ENCODE results near the gene MROH2A.

Gene MROH2A

GRCh38 chr2:233773854-233774253, 4.3 kb upstream of the MROH2A start:
- no peak for DNase-seq
- no peaks in the 10 kb centered on the region for H3K4me1 ChIP-seq
- peaks cover 11% of the 10 kb centered on the region for H3K27me3 ChIP-seq
- no peaks in the 10 kb centered on the region for H3K36me3 ChIP-seq
- no peak overlapping the region for H3K4me3 ChIP-seq (ENCODE audit: low read depth, low read length)
- H3K9me3 ChIP-seq, result no peaks in the 10 kb centered on the region
- no peak for TF ChIP-seq CTCF (IDR thresholded peaks at IDR 0.05; ENCODE audit: low read depth, low read length)

DNA sequence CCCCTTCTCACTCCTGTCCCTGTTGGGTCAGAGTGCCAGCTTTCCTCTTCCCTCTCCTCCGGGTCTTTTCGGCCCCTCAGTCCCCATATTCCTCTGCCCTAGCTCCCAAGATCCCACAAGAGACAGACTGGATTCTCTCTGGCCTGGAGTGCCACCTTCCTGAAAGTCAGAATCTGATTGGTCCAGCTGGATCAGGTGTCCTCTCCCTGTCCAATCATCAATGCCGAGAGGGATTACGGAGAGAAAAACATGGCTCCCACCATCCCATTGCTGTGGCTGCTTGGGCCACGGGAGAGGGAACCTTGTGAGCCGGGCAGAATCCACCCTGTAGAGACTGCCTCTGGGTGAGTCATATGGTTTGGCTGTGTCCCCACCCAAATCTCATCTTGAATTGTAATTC, 2.7 kb upstream of the MROH2A start:
- DNase-seq, result no peak
- no peaks in the 10 kb centered on the region for H3K36me3 ChIP-seq
- H3K4me3 ChIP-seq (ENCODE audit: low read depth, low read length), result no peak overlapping the region
- no peaks in the 10 kb centered on the region for H3K4me1 ChIP-seq
- no peaks in the 10 kb centered on the region for H3K9me3 ChIP-seq
- H3K27me3 ChIP-seq, result peaks cover 4% of the 10 kb centered on the region
- no peak for TF ChIP-seq CTCF (IDR thresholded peaks at IDR 0.05; ENCODE audit: low read depth, low read length)

- no peak for TF ChIP-seq CTCF (IDR thresholded peaks at IDR 0.05; ENCODE audit: low read depth, low read length)
- DNase-seq, result no peak
- Histone ChIP-seq H3K36me3 (no peaks in the 10 kb centered on the region), H3K9me3 (no peaks in the 10 kb centered on the region), H3K27me3 (no peaks in the 10 kb centered on the region; the same call in 1 of the 2 replicates), H3K4me3 (ENCODE audit: low read depth, low read length) (no peak overlapping the region), H3K4me1 (no peaks in the 10 kb centered on the region)
These were observed 1.6 kb downstream of the MROH2A start for GRCh38 chr2:233779722-233780121.

- DNase-seq, result no peak
- Histone ChIP-seq H3K4me1 (no peaks in the 10 kb centered on the region), H3K36me3 (no peaks in the 10 kb centered on the region), H3K9me3 (no peaks in the 10 kb centered on the region), H3K4me3 (ENCODE audit: low read depth, low read length) (no peak overlapping the region), H3K27me3 (no peaks in the 10 kb centered on the region; the same call in 1 of the 2 replicates)
- TF ChIP-seq CTCF (IDR thresholded peaks at IDR 0.05; ENCODE audit: low read depth, low read length), result no peak
These were observed 2.6 kb downstream of the MROH2A start for GRCh38 chr2:233780771-233781170.

DNA sequence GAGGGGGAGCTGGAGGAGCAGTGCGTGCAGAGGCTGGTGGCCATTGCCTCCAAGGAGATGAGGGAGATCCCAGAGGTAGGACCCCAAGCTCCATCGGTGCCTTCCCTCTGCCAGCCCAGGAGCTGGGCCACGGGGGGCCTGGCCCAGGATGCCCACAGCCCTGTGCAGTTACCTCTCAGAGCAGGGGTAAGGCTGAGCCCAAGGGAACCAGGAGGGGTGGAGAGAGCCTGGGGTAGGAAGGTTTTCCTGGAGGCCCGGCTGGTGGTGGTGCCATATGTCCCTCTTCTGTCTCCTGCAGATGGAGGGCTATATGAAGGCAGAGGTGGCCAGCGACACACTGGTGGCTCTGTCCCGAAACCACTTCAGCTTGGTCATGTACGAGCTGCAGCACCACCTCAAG, 11.4 kb downstream of the MROH2A start:
- H3K27me3 ChIP-seq, result no peaks in the 10 kb centered on the region
- TF ChIP-seq CTCF (IDR thresholded peaks at IDR 0.05; ENCODE audit: low read depth, low read length), result no peak
- no peak for DNase-seq

DNA sequence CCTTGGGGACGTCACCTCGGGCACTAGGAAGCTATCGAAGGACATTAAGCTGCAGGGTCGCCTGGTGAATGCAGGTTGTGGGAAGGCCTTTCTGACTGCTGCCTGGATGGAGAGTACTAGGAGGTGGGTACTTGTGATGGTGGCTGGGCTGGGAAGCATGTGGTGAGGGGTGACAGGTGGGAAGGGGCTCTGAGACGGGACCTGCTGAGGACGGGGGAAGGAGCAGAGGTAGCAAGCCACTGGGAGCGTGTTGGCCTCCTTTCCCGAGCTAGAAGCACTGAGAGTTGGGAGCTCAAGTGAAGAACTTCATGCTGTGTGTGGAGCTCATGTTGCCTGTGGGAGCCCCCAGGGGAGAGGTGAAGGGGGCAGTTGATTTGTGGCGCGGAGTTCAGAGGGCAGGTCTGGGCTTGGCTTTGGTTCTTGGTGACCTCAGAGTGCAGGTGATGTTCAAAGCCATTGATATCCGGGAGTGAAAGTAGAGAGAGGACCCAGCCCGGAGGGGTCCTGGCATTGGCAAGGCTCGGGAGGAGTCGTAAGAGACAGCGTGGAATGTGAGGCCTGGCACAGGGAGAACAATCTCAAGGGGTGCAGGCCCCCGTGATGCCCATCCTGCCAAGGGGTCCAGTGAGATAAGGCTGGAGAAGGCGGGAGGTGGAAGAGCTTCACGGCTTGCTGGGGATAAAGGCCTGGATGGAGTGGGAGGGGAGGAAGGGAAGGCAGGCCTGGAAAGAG, 13.2 kb downstream of the MROH2A start:
- TF ChIP-seq CTCF (IDR thresholded peaks at IDR 0.05; ENCODE audit: low read depth, low read length), result no peak
- H3K27me3 ChIP-seq, result no peaks in the 10 kb centered on the region
- H3K4me3 ChIP-seq (ENCODE audit: low read depth, low read length), result no peak overlapping the region

More for the DNA sequence above, 11.4 kb downstream of the MROH2A start:
- H3K36me3 ChIP-seq, result no peaks in the 10 kb centered on the region
- no peak overlapping the region for H3K4me3 ChIP-seq (ENCODE audit: low read depth, low read length)
- H3K4me1 ChIP-seq, result no peaks in the 10 kb centered on the region
- H3K9me3 ChIP-seq, result no peaks in the 10 kb centered on the region

More for the DNA sequence above, 13.2 kb downstream of the MROH2A start:
- no peak for DNase-seq
- Histone ChIP-seq H3K9me3 (no peaks in the 10 kb centered on the region), H3K36me3 (no peaks in the 10 kb centered on the region), H3K4me1 (no peaks in the 10 kb centered on the region)

Measured in BE2C (cell line).